ENCODE data around the gene NUDT16L1.

Gene NUDT16L1

DNA sequence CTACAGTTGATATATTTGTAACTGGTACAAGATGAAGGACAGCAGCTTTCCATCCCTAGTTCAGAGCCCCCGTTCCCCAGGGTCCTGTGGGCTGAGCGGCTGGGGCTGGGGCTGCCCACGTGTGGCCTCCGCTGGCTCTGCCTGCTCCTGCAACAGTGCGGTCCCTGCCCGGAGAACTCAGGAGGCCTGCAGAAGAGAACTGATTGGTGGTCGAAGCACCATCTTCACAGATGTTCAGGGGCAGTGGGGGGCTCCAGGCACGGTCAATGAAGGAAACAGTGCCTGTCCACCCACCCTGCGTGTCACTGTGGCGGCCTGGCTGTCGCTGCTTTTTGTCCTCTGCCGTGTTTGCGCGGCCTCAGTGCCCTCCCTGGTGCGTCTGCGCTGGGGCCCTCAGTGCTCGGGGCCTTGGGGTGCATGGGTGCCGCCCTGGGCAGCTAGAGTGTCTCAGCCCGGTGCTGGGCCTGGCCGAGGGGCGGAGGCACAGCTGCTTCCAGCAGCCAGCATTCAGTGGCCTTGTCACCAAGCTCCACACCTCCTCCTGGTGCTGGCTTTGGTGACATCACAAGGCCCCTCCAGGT is 4.2 kb upstream of the NUDT16L1 start:
- peaks cover 8% of the 10 kb centered on the region for H3K4me1 ChIP-seq (ENCODE audit: low read length)
- no peaks in the 10 kb centered on the region for H4K20me1 ChIP-seq (ENCODE audit: insufficient read depth, low read length)
- no peak overlapping the region for H2AFZ ChIP-seq (ENCODE audit: low read depth, low read length)
- peaks cover 6% of the 10 kb centered on the region for H3K79me2 ChIP-seq (ENCODE audit: low read length)
- H3K4me2 ChIP-seq (ENCODE audit: low read length): no peak overlapping the region
- no peak overlapping the region for H3K4me3 ChIP-seq (ENCODE audit: low read length)
- no peaks in the 10 kb centered on the region for H3K36me3 ChIP-seq (replicated peaks; ENCODE audit: low read depth, low read length)
- H3K9ac ChIP-seq (ENCODE audit: low read length): no peak overlapping the region
- no peak overlapping the region for H3K27ac ChIP-seq (ENCODE audit: low read length)
- H3K9me3 ChIP-seq (ENCODE audit: insufficient read depth, low read length): no peaks in the 10 kb centered on the region
- no peaks in the 10 kb centered on the region for H3K27me3 ChIP-seq (ENCODE audit: low read depth, low read length)
- TF ChIP-seq, protein P1, sequence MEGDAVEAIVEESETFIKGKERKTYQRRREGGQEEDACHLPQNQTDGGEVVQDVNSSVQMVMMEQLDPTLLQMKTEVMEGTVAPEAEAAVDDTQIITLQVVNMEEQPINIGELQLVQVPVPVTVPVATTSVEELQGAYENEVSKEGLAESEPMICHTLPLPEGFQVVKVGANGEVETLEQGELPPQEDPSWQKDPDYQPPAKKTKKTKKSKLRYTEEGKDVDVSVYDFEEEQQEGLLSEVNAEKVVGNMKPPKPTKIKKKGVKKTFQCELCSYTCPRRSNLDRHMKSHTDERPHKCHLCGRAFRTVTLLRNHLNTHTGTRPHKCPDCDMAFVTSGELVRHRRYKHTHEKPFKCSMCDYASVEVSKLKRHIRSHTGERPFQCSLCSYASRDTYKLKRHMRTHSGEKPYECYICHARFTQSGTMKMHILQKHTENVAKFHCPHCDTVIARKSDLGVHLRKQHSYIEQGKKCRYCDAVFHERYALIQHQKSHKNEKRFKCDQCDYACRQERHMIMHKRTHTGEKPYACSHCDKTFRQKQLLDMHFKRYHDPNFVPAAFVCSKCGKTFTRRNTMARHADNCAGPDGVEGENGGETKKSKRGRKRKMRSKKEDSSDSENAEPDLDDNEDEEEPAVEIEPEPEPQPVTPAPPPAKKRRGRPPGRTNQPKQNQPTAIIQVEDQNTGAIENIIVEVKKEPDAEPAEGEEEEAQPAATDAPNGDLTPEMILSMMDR (IDR thresholded peaks at IDR 0.05; ENCODE audit: low read depth, low read length): no peak
- TF ChIP-seq EZH2phosphoT487 (IDR thresholded peaks at IDR 0.05; ENCODE audit: low read depth): no peak

- Histone ChIP-seq H3K9me3 (ENCODE audit: insufficient read depth, low read length) (no peaks in the 10 kb centered on the region), H3K36me3 (replicated peaks; ENCODE audit: low read depth, low read length) (no peaks in the 10 kb centered on the region), H3K4me2 (ENCODE audit: low read length) (no peak overlapping the region), H4K20me1 (ENCODE audit: insufficient read depth, low read length) (no peaks in the 10 kb centered on the region), H3K9ac (ENCODE audit: low read length) (no peak overlapping the region), H3K4me3 (ENCODE audit: low read length) (no peak overlapping the region), H3K79me2 (ENCODE audit: low read length) (peaks cover 13% of the 10 kb centered on the region), H3K27ac (ENCODE audit: low read length) (no peak overlapping the region), H2AFZ (ENCODE audit: low read depth, low read length) (no peak overlapping the region), H3K4me1 (ENCODE audit: low read length) (peaks cover 11% of the 10 kb centered on the region), H3K27me3 (ENCODE audit: low read depth, low read length) (no peaks in the 10 kb centered on the region)
- TF ChIP-seq EZH2phosphoT487 (IDR thresholded peaks at IDR 0.05; ENCODE audit: low read depth): no peak
- TF ChIP-seq, protein P1 (IDR thresholded peaks at IDR 0.05; ENCODE audit: low read depth, low read length): no peak
Observed at GRCh38 chr16:4689864-4690704, 3.3 kb upstream of the NUDT16L1 start.

DNA sequence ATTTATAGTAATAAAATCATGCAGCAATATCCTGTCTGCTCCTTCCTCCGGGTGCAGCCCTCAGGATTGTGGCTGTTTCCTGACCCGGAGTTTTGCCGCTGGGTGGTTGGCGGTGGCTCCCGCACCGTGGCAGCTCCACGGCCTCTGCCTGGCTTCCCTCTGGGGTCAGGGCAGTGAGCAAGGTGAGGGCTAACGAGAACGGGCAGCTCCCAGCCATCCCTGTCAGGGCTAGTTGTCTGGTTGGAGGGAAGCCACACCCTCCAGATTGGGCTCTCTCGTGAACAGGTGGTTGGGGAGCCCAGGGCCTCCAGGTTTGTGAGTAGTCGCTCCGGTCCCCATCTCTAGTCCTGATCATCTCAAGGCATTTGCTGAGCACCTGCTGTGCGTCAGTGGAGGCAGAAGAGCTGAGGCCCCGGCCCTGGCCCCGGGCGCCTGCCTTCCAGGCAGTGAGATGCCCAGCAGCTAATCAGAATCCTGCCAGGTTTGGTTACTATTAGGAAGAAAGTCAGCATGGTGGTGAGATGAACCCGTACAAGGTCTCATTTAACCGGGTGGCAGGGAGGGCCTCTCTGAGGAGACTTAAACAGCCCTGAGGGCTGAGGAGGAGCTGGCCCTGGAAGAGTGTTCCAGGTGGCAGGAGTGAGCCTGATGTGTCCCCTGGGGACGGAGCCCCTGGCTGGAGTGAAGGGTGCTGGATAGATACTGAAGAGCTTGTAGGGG is 2.3 kb upstream of the NUDT16L1 start:
- no peak overlapping the region for H3K4me2 ChIP-seq (ENCODE audit: low read length)
- no peaks in the 10 kb centered on the region for H3K9me3 ChIP-seq (ENCODE audit: insufficient read depth, low read length)
- H3K27me3 ChIP-seq (ENCODE audit: low read depth, low read length): no peaks in the 10 kb centered on the region
- H3K9ac ChIP-seq (ENCODE audit: low read length): no peak overlapping the region
- no peaks in the 10 kb centered on the region for H4K20me1 ChIP-seq (ENCODE audit: insufficient read depth, low read length)
- TF ChIP-seq, protein P1 (IDR thresholded peaks at IDR 0.05; ENCODE audit: low read depth, low read length): no peak
- TF ChIP-seq EZH2phosphoT487 (IDR thresholded peaks at IDR 0.05; ENCODE audit: low read depth): no peak
- no peaks in the 10 kb centered on the region for H3K36me3 ChIP-seq (replicated peaks; ENCODE audit: low read depth, low read length)
- no peak overlapping the region for H2AFZ ChIP-seq (ENCODE audit: low read depth, low read length)
- no peak overlapping the region for H3K4me3 ChIP-seq (ENCODE audit: low read length)
- H3K4me1 ChIP-seq (ENCODE audit: low read length): peaks cover 11% of the 10 kb centered on the region
- H3K79me2 ChIP-seq (ENCODE audit: low read length): peaks cover 13% of the 10 kb centered on the region
- H3K27ac ChIP-seq (ENCODE audit: low read length): no peak overlapping the region

All from OCI-LY3 (cell line).